HUDEP-2 (cell line): ENCODE data around the gene ZBTB8A.
A peak's percentile ranks its signal among the peaks of the same experiment; 100 is the strongest.

Experiments used
- DNase-seq, 76 experiments: peaks; one replicate each; lab custom pipeline; 2025; ENCODE audit not compliant: unreplicated experiment in 76 of 76; lab: John Stamatoyannopoulos, UW

The ZBTB8A gene

GRCh38 chr1:32651461-32652073 is 112.3 kb downstream of the ZBTB8A start:
- DNase-seq = peak in 21 of 76 experiments; percentile 15 to 68 (median 44)

GRCh38 chr1:32652244-32652962 is 113.2 kb downstream of the ZBTB8A start:
- DNase-seq = no peak
